LoVo (cell line): ENCODE measurements around the gene NOL9.
A peak's percentile ranks its signal among the peaks of the same experiment; 100 is the strongest.
"Not testable (repeated sequence)": the region's sequence is repeated elsewhere in the genome, so short reads cannot be mapped to it uniquely, and the experiment has no call there.

Source experiments
- DNase-seq: peaks from one replicate; pipeline ENCODE4 v3.0.0-alpha.2; 2016; ENCODE audit warnings: low spot score

NOL9 gene

DNA sequence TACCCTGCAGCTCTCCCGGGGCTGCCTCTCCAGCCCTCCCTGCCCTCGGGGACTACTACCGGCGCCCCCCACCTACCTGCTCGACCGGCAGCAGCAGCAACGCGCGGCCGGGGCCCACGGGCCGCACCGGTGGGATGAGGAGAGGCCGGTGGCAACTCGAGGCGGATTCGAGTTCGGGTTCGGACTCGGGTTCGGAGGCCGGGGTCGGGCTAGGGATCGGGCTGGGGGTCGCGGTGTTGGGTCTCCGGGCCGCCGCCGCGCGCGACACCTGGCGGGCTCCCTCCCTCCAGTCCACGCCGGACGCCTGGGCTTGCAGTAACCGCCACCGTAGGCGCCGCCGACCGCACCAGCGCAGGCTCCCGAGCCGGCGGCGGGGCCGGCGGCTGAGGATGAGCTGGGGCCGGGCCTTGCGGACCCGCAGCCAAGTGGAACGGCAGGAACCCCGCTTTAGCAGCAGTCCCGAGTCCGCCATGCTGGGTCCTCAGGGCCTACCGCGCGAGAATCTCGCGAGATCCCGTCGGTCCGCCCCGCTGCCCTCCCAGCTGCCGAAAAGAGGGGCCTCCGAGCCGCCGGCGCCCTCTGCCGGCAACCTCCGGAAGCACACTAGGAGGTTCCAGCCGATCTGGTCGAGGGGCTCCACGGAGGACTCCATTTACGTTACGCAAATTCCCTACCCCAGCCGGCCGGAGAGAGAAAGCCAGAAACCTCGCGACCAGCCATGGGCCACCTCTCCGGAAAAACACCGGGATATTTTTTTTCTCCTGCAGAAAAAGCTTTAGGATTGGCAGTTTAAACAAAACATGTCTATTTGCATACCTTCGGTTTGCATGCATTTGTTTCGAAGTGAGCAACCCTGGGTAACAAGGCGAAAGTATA, at the start of gene NOL9:
Gene NOL9 (minus strand): TSS at position 483 of the 876 bp plus-strand sequence. CDS start 11 bp downstream, at position 472.
- peak; percentile 92 for DNase-seq

DNA sequence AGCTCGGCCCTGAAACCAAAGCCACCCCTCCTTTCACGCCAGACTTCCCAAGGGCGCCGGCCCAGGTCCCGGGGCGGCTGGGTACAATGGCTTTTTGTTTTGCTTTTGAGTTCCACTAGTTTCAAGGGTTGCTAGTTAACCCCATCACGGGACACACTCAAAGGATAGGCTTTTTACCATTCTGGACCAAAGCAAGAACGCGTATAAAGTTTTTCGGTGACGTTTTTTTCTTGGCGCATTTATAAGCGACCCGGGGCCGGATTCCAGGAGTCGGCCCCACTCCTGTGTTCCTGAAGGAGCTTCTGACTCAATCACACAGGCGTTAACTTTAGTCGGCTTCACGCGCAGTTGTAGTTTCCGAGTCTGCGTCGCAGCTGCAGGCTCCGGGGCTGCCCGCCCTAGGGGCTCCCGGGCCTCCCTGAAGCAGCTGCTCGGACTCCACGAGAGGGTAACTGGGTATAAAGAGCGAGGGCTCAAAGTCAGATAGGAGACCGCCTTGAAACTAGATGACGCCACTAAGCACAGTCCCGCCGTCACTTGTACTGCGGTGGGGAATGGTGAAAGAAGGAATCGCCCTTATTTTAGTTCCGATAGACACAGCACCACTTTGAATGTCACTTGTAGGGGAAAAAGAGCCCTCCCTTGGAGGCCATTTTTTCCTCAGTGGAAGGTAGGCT, 49.1 kb upstream of the NOL9 start:
- peak; percentile 53 for DNase-seq

DNA sequence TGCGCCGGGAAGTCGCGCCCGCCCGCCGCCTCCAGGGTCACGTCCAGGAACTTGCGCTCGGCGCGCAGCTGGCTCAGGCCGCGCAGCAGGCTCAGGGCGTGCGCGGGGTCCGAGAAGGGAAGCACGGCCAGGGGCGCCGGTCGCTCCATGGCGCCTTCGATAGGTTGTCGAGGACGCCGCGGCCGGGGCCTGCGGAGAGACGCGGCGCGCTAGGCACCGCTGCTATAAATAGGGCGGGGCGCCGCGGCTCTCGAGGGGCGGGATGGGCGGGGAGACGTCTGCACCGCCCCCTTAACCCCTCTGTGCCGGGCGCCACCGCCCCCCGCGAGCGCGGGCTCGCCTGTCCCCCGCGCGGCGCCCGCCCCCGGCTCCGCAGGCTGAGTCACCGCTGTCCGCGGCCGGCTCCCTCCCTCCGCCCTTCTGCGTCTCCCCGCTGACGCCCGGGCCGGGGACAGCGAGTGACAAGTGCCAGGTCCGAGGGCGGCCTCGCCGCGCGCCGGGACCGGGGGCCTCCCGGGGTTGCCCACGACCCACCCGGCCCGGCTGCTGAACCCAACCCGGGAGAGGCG, 48.4 kb upstream of the NOL9 start, which contains the start of gene KLHL21:
Gene KLHL21 (minus strand): TSS at position 201 of the 569 bp plus-strand sequence. CDS start 52 bp downstream, at position 149.
- peak; percentile 96 for DNase-seq

GRCh38 chr1:6601923-6602668, 47.8 kb upstream of the NOL9 start:
- peak; percentile 29 for DNase-seq

DNA sequence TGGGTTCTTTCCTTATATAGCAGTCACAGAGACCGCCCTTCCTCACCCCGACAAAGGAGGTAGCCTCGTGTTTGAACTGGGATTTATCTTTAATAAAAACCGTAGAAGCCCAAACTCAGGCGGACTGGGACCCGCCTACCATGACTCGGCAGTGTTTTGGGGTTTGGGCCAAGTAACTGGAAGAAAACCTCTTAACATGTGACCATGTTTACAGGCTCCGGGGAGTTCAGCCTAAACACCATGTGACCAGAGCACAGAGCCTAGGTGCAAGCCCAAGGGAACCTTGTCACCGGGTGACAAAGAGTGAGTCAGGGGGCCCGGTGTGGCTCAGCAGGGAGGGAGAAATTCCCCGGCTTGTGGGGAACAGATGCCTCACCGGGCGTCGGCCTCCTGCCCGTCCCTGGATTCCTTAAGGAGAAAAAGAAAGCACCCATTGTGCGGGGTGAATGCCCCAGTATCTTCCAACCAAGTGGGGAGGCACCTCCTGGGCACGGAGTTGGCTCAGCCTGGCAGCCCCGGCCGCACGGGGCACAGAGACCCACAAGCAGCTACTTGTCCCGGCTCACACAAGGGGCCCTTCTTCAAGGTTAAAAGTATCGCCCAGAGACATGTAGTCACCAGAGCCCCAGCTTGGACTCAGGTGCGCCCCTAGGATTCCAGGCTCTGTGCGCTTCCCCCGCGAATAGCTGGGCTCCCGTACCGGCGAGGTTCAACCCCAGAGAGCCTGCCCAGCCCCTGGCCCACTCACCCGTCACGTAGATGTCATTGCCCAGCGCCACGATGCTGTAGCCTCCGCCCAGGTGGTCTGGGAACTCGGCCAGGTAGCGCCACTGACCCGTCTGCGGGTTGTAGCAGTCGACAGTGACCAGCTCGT, 47.0 kb upstream of the NOL9 start:
- peak; percentile 91 for DNase-seq

- DNase-seq = no peak
Measured at GRCh38 chr1:6600410-6601048, 46.2 kb upstream of the NOL9 start.

DNA sequence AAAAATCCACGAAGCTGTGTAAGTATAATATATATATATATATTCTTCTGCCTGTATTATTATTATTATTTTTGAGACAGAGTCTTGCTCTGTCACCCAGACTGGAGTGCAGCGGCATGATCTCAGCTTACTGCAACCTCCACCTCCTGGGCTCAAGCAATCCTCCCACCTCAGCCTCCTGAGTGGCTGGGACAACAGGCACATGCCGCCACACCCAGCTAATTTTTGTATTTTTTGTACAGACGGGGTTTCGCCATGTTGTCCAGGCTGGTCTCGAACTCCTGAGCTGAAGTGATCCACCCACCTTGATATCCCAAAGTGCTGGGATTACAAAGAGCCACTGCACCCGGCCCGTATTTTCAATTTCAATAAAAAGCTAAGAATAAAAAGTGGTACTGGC, 45.7 kb upstream of the NOL9 start:
- DNase-seq = not testable (repeated sequence)

DNA sequence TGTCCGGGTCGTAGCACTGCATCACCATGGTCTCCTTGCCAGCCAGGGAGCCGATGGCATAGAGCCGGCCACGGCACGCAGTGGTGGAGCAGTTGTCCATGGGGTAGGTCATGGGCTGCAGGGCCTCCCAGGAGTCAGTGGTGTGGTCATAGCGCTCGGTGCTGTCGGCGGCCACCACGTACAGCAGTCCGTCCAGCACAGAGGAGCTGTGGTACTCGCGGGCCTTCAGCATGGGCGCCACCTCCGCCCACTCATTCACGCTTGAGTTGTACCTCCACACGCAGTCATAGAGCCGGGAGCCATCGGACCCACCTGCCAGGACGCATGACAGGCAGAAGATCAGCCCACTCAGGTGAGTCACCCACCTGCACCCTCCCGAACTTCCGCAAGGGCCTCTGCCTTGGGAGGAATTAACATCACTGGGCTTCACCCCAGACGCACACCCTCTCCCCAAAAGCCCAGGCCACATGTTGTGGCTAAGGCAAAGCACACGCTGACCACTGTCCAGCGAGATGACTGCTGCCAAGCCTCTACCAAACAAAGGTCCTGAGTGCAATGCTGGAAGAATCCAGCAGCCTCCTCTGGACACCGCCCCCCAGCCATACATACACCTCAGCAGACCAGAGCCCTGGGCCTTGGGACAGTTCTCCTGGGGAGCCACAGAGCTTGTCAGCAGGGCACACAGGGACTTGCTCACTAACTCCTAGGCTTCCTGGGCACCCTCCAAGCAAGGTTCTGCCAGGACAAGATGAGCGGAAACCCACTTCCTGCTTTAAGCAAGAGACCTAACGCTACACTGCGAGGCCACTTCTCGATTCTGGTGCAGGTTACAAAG, 45.0 kb upstream of the NOL9 start:
- no peak for DNase-seq

DNA sequence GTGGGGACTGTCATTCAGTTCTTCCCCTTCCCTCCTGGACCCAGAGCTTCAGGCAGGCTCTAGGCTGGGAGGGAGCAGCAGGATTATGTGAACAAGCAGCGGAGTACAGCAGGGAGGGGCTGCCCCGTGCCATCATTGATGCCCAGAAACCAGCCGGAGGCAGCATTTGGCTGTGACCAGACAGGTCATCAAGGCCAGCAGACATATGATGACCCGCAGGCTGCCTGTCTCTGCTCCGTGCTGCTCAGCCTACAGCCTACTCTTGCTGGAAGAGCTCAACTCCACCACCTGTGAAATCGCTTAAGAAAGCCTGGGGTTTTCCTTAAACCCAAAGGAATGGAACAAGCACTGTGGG, 43.4 kb upstream of the NOL9 start:
- no peak for DNase-seq

GRCh38 chr1:6596886-6597776, 42.8 kb upstream of the NOL9 start:
- no peak for DNase-seq

- no peak for DNase-seq
Measured at GRCh38 chr1:6596351-6596750, 42.0 kb upstream of the NOL9 start.

GRCh38 chr1:6594977-6595740, 40.8 kb upstream of the NOL9 start:
- DNase-seq = no peak

DNA sequence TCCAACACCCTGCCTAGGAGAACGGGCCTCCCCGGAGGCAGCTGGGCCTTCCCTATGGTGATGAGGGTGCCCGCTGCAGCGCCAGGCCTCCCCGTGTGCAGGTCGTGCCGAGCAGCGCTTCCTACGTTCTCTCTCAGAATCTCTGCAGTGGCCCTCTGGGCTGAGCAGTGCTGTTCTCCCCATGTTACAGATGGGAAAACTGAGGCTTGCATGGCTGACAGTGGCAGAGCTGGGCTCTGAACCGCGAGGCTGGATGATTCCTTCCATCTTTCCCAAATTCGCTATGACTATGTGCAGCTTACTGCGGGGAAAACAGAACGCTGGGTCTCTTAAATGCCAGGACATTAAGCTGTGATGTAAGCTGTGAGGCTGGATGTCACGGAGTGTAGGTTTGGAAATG, 39.5 kb upstream of the NOL9 start:
- DNase-seq = no peak

DNA sequence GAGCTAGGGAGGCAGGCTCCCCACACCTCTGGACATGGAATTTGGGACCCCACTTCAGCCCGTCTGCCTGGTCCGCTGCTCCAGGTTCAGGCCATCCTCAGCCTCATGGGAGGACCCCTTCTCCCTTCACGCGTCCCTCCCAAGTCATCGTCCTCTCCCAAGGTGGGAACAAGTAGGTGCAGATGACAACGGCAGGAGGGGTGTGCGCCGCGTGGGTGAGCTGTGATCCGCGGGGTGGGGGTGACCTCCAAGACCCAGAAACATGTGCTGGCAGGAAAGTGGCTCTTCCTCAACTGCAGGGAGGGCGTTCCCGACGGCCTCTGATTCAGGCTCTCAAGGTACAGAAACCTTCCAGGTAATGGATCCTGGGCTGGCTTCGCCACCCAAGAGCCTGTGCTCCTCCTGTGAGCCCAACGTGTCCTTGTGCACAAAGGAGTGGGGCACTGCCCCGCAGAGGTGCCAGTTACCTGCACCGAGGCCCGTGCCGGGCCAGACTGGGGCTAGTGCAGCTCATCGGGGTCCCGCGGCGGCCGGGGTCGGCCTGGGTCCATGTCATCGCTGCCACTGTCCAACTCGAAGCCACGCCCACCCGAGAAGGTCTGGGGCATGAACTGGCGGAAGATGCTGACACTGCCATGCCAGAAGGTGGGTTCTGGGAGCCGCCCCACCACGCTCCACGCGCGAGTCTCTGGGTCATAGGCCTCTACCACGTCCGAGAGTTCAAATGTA, 38.7 kb upstream of the NOL9 start:
- no peak for DNase-seq

DNA sequence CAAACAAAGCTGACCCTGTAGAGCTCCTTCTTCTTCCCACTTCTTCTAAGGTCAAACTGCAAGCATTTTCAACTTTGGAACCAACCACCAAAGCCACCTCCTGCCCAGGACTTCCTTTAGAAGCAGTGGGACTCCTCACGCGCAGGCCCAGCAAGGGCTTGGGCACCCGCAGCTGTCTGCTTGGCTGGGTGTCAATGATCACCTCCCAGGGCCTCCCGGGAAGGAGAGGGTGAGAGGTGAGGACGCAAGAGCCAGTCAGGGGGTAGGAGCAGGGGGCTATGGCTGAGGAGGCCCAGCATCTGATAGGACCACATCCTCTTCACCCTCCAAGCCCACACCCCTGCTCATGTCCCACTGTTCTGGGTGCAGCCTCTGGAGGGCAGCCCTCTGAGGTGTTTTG, 38.1 kb upstream of the NOL9 start:
- no peak for DNase-seq

- DNase-seq = no peak
Measured at GRCh38 chr1:6591644-6592043, 37.3 kb upstream of the NOL9 start.

- no peak for DNase-seq
Measured at GRCh38 chr1:6591222-6591621, 36.9 kb upstream of the NOL9 start.
